GM13977 (cell line): ENCODE results near the gene MTHFD1.

Experiments
- DNase-seq: peaks from one replicate; pipeline ENCODE4 v3.0.0; 2012; ENCODE audit warnings: low spot score
- CTCF ChIP-seq: IDR thresholded peaks from 2 replicates; pipeline ENCODE4 v1.5.1; 2012; ENCODE audit warnings: mild to moderate bottlenecking, control low read depth; ENCODE audit not compliant: insufficient read depth; ENCODE audit errors: extremely low read depth, missing control alignments
- in situ Hi-C: fragments of 300-500 bp; cut with MboI; formaldehyde crosslinking; loops from one replicate; pipeline ENCODE4 v1.12.0; 2022; ENCODE audit warnings: low sequenced_read_pairs, low pct_unique_long_range_greater_than_20kb, mixed read lengths, inconsistent platforms; ENCODE audit not compliant: unreplicated experiment

The MTHFD1 gene

GRCh38 chr14:64488590-64489099, 100.5 kb downstream of the MTHFD1 start:
- TF ChIP-seq CTCF: no peak
- in situ Hi-C loops: no loop called here
- no peak for DNase-seq

- in situ Hi-C loops: loop anchor here (10.0 kb wide), 1 partner anchor 147 kb away; no protein-coding TSS in a partner anchor
- DNase-seq: no peak
- no peak for TF ChIP-seq CTCF
Measured at GRCh38 chr14:64491637-64492036, 103.5 kb downstream of the MTHFD1 start.

GRCh38 chr14:64493455-64493854, 105.3 kb downstream of the MTHFD1 start:
- no peak for DNase-seq
- TF ChIP-seq CTCF: no peak
- in situ Hi-C loops: loop anchor here (10.0 kb wide), 1 partner anchor 149 kb away; no protein-coding TSS in a partner anchor

- DNase-seq: no peak
- no peak for TF ChIP-seq CTCF
- in situ Hi-C loops: loop anchor here (10.0 kb wide), 1 partner anchor 150 kb away; no protein-coding TSS in a partner anchor
Measured at GRCh38 chr14:64495252-64495651, 107.1 kb downstream of the MTHFD1 start.

- DNase-seq: no peak
Measured at GRCh38 chr14:64496764-64497163, 108.6 kb downstream of the MTHFD1 start.

GRCh38 chr14:64500088-64500487, 111.9 kb downstream of the MTHFD1 start:
- DNase-seq: no peak

More at GRCh38 chr14:64496764-64497163, 108.6 kb downstream of the MTHFD1 start:
- TF ChIP-seq CTCF: no peak
- in situ Hi-C loops: loop anchor here (10.0 kb wide), 1 partner anchor 152 kb away; no protein-coding TSS in a partner anchor

More at GRCh38 chr14:64500088-64500487, 111.9 kb downstream of the MTHFD1 start:
- TF ChIP-seq CTCF: no peak
- in situ Hi-C loops: no loop called here
